NCI-H2029 (cell line): ENCODE results near the gene SLC5A6.

Experiments
- DNase-seq: peaks from one replicate; lab custom pipeline; 2025; lab: John Stamatoyannopoulos, UW

SLC5A6 gene

DNA sequence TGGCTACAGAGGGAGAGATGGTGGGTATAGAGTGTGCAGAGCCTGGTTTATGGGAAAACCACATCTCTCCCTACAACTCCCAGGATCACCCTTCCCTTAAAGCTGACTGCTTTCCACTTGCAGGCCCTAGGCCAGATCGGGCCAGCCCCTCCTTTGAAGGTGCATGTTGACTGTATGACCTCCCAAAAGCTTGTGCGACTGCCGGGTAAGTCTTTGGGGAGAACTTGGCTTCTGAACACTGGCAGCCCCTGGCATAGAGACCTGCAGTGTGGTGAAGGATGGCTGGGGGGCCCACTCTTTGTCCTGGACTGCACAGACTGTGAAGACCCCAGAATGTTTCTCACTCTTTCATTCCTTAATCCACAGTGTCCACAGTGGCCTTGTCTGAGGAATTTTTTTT is 24.6 kb upstream of the SLC5A6 start:
- DNase-seq, result no peak

DNA sequence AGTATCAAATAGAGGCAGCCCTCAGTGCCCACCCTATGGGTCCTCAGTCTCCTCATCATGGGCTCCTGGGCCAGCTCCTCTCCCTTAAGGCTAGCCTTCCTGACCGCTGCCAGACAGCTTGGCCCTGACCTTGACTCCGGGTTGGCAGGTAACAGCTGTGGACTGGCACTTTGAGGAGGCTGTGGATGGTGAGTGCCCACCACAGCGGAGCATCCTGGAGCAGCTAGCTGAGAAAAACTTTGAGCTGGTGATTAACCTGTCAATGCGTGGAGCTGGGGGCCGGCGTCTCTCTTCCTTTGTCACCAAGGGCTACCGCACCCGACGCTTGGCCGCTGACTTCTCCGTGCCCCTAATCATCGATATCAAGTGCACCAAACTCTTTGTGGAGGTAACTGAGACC is 24.1 kb upstream of the SLC5A6 start:
- DNase-seq, result no peak

DNA sequence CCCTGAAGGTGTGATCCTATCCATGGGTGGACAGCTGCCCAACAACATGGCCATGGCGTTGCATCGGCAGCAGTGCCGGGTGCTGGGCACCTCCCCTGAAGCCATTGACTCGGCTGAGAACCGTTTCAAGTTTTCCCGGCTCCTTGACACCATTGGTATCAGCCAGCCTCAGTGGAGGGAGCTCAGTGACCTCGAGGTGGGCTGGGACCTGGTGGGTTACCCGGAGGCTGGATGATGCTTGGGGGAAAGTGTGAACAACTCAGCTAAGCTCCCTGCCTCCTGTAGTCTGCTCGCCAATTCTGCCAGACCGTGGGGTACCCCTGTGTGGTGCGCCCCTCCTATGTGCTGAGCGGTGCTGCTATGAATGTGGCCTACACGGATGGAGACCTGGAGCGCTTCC is 21.3 kb upstream of the SLC5A6 start:
- DNase-seq, result no peak

DNA sequence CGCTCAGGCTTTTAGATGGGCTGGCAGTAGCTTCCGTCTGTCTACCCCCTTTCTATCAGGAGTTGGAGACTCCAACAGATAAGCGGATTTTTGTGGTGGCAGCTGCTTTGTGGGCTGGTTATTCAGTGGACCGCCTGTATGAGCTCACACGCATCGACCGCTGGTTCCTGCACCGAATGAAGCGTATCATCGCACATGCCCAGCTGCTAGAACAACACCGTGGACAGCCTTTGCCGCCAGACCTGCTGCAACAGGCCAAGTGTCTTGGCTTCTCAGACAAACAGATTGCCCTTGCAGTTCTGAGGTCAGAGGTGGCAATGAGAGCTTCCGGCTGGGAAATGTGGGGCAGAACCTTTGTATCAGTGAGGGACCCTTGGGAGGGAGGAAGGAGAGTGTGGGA is 19.9 kb upstream of the SLC5A6 start:
- DNase-seq, result no peak

DNA sequence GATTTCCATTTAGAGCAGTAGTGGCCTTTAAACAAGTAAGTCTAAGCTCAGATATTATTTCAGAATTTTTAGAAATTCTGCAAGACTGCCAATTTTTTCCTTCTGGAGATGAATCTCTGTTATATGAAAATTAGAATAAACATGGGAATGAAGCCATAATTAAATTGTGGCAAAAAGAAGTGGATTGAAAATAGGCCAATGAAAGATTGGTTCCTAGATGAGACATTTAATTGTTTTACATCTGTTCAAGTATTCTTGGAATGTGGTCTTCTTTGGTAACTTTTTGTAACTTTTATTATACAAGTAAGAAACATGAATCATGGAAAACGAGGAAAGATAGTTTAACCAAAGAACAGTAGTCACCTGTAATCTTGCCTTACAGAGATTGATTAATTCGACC is 15.4 kb upstream of the SLC5A6 start:
- DNase-seq, result no peak

DNA sequence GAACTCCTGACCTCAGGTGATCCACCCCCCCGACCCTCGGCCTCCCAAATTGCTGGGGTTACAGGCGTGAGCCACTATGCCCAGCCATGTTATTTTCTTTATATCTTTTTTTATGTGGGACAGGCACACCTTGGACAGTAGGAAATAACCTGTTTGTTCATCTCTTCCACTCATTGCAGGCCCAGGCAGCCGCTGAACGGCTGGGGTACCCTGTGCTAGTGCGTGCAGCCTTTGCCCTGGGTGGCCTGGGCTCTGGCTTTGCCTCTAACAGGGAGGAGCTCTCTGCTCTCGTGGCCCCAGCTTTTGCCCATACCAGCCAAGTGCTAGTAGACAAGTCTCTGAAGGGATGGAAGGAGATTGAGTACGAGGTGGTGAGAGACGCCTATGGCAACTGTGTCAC is 13.5 kb upstream of the SLC5A6 start:
- no peak for DNase-seq

DNA sequence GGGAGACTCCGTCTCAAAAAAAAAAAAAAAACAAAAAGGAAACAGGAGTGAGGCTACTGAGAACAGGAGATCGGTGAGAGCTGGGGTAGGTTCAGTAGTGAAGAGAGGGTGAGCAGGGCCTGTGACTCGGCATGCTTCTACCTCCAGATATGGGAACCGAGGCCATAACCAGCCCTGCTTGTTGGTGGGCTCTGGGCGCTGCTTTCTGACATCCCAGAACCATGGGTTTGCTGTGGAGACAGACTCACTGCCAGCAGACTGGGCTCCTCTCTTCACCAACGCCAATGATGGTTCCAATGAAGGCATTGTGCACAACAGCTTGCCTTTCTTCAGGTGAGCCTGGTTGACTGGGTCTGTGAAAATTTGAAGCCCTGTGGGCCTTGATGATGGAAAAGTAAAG is 11.3 kb upstream of the SLC5A6 start:
- no peak for DNase-seq

DNA sequence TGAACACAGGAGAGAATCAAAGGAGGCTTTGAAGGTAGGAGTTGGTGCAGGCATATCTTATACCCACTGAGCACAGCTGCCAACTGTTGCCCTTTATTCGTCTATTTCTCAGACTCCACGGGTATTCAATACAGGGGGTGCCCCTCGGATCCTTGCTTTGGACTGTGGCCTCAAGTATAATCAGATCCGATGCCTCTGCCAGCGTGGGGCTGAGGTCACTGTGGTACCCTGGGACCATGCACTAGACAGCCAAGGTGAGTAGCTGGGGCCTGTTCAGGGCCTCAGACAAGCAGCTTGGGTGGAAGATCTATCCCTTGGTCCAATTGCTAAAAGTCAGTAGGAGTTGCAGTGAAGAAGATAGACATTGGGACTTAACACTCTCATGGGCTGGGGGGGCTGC is 10.3 kb upstream of the SLC5A6 start:
- no peak for DNase-seq

DNA sequence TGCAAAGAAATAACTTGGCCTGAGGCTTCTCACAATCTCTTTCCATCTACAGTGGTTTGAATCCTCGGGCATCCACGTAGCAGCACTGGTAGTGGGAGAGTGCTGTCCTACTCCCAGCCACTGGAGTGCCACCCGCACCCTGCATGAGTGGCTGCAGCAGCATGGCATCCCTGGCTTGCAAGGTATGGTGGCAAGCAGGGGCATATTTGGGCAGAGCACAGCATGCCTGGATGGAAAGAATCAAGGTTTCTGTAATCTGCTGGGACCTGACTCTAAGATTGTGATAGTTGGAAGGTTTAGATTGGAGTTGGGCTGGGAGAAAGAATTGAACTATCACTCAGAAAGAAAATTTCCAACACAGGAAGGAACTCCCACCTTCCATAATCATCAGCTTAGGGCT is 9.1 kb upstream of the SLC5A6 start:
- DNase-seq, result no peak

DNA sequence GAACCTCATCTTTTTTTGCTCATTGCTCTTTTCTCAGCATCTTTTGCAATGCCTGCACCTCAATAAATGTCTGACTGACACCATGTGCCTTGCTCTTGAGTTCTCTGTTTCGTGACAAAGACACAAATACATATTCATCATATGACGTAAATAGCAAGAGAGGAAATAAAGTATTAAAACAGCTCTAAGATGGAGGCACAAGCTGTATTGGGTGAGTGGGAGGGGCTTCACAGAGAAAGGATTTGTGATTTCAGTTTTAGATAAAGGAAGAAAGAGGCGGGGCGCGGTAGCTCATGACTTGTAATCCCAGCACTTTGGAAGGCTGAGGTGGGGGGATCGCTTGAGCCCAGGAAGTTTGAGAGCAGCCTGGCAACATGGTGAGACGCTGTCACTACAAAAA is 8.0 kb upstream of the SLC5A6 start:
- DNase-seq, result no peak

DNA sequence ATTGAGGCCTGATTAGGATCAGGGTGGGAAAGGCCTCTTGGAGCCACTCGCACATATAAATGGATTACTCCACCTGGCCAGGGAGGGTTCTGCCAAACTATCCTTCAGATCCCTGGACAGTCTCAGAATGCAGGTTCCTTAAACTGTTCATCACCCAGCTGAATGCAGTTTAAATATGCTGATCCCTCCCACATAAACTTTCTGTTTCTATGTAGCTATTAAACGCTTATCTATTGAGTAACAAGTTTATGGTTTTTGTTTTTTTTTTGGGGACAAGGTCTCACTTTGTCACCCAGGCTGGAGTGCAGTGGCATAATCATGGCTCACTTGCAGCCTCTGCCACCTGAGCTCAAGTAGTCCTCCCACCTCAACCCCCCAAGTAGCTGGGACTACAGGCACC is 7.0 kb upstream of the SLC5A6 start:
- DNase-seq, result no peak

DNA sequence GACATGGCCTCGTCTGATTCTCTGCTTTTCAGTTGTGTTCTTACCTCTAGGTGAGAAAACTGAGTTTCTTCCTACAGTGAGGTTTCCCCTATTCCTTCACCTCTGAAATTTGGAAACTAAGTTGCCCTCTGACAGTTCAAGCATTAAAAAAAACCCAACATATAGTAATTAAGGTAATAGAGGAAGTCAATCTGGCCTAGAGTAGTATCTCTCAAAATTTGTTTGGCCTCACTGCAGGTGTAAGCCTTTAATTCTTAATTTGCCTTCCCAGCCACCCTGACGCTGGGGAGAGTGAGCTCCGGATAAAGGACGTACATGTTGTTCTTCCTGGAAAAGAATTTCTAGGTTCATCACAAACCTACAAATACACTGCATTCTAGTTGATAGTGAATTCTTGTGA is 6.5 kb upstream of the SLC5A6 start:
- no peak for DNase-seq

DNA sequence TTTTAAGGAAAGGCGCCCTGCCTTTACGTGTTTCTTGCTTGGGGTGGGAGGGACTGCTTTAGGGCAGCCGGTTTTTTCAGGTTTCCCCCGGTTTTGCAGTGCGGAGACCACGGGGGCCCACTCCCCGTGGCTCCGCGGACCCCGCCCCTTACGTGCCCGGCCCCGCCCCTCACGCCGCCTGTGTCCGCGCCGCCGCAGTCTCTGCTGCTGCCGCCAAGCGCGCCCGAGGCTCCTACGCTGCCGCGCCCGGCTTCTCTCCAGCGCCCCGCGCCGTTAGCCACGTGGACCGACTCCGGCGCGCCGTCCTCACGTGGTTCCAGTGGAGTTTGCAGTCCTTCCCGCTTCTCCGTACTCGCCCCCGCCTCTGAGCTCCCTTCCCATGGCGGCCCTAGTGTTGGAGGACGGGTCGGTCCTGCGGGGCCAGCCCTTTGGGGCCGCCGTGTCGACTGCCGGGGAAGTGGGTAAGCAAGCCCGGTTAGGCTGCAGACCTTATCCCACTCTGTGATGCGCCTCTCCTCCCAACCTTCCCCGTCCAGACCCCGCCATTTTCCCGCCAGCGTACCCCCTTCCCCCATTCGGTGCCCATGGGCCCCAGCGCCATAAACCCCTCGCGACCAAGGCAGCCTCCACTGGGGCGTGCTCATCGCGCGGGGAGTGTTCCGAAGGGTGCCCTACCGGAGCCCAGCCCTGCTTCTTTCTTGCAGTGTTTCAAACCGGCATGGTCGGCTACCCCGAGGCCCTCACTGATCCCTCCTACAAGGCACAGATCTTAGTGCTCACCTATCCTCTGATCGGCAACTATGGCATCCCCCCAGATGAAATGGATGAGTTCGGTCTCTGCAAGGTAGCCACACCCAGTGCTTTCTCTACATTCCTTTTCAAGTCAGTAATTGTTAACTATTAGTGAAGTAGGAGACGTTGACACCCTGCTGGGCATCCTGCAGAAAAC is 5.4 kb upstream of the SLC5A6 start, which contains the start of gene CAD:
Gene CAD (plus strand): TSS at position 197 of the 949 bp plus-strand sequence. CDS start 183 bp downstream, at position 380.
- DNase-seq, result peak; percentile 79

DNA sequence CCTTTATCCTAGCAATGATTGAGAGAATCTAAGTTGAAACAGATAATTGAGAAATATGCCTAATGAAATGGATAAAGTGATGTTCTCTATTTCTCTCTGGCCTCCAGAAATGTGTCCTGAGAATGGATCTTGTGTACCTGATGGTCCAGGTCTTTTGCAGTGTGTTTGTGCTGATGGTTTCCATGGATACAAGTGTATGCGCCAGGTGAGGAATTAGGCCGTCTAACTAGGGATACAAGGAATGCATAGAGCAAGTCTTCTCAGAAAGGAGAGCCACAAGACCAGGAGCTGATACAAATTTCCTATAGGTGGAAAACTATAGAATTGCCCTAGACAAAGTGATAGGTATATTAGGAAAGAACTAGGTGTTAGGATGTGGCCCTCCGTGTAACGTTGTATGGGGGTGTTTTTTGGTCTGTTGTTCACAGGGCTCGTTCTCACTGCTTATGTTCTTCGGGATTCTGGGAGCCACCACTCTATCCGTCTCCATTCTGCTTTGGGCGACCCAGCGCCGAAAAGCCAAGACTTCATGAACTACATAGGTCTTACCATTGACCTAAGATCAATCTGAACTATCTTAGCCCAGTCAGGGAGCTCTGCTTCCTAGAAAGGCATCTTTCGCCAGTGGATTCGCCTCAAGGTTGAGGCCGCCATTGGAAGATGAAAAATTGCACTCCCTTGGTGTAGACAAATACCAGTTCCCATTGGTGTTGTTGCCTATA is 4.5 kb upstream of the SLC5A6 start:
- DNase-seq, result no peak

DNA sequence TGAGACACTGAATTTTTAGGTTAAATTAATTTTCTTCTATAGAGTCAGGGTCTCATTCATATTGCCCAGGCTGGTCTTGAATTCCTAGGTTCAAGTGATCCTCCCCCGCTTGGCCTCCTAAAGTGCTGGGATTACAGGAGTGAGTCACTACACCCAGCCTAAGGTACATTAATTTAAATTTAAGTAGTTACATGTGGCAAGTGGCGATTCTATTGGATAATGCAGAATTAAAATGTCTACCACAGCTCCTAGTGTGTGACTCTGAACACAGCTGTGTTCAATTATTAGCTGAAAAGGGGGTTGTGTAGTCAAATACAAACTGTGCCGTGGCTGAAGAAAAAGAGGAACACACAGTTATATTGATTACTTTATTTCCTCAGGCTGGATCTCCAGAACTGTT is 2.9 kb upstream of the SLC5A6 start:
- DNase-seq, result no peak

DNA sequence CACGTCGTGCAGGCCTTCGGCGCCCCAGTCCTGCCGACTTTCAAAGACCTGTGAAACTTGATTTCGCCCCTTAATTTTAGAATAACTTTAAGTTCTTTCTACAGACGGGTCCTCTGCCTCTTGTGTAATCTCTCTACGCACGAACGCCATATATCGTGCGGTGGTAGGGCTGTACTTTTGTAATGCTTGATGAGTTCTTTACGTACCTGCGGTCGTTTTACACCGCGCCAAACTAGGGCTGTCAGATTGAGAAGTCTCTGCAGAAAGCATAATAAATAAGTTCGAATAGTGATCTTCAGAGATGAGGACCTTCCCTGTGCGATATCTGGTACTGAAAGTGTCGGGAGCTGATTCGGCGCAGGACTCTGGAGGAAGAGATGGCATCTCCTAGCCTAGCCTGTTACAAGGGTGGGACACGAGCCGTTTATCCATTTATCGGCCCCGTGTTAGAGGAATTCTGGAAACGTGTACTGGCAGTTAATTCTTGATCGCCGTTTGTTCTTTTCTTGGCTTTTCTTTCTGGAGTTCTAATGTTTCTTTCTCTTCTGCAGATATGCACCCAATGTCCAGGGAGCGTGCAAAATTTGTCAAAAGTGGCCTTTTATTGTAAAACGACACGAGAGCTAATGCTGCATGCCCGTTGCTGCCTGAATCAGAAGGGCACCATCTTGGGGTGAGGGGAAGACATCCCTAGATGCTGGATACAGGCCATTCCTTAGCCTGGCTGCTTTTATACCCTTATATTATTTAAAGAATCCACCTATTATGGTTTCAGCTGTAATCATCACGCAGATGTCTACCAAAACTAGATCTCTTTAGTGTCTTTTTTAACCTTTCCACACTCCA is 781 bp upstream of the SLC5A6 start:
- no peak for DNase-seq

DNA sequence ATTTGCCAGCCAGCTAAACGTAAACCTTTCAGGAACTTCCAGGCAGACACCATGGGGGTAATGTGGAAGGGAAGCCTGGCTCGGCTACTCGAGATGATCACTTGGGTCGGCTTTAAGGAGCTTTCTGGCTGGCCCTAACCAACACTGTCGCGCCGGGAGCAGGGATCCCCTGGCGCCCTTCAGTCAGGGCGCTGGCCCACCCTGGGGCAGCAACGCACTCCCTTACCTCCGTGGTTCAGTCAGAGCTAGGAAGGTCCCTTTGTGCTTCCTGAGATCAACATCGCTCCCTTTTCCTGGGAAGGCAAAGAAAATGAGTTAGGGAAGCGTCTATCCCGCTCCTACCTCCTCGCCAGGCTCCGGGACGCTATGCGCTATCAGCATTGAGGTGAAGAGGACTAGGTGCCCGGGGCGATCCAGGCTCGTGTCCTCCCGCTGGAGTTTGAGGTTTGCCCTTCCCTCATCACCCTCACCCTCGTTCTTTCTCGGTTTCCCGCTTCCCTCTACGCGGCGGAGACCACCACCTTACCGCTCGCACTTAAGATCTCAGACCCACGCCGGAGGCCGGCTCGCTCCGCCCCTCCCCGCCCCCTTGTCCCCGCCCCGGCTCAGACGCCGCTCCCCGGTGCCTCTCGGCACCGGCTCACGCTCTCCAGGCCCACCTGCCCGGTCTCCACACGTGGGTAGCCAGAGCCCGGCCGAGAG is 676 bp downstream of the SLC5A6 start:
- DNase-seq, result no peak

DNA sequence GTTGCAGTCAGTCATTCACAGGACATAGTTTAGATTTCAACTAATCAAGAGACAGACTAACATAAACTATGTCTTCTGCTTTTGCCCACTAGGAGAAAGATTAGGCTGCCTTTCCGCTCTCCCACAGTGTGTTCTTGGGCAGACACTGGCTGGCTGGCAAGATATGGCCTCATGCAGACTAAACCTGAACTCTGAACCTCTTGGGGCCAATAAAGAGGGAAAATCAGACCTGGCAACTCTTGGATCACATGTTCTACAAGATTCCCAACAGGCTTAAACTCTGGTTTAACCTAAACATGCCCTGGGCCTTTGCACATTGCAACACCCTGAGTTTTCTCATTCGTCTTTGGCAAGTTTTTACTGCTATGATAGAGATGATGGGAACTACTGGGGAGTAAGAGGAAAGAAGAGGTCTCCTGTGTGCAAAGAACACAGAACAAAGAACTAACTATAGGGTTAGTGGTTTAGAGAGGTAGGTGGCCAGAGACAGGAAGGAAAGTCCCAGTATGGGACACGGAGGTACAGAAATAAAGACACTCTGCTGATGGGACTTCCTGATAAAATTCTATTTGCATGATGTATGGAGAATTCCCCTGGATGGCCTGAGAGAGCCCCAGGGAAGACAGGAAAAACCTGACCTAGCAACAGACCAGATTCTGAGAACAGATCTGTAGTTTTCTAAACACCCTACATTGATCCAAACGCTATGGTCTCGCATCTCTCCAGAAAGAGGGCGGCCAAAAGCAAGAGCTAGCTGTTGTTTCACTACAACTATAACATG is 2.3 kb downstream of the SLC5A6 start:
- DNase-seq, result no peak

DNA sequence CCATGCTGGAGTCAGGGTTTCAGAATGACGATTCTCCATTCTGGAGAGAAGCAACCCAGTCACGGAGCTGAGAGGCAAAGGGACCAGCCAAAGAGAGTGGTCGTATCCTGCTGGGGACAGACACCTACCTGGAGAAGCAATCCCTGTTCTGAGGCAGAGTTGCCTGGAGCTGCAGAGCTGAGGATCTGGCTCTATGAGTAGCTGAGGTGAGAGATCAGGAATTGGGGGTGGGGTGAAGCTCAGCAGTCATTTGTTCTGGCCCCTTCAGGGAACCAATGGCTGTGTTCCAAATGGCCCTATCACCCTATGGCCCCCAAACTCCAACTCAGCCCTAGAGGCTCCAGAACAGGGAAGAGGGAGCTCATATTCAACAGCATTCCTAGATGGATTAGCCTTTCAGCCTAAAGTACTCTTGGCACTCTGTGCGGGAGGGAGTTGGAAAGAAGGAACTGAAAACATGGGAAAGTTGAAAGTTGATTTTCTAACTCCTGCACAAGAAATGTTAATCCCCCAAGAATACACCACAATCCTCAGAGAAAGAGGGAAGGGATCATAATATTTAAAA is 3.5 kb downstream of the SLC5A6 start:
- no peak for DNase-seq

DNA sequence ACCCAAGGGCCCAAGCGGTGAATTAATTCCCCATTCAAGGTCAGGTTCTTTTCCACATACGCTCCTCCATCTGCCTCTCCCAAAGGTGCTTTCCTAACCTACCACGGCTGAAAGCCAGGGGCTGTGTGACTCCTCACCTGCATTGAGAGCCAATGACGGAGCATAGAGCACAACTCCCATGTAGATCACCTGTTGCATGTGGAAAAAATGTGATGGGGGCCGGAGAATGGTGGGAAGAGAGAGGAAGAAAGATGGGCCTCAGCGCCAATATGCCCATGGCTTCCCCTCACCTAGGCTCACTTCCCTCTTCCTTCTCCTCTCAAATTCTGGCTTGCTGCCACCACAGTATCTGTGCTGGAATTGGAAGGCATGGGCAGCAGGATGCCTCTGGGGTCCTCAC is 5.7 kb downstream of the SLC5A6 start:
- no peak for DNase-seq

DNA sequence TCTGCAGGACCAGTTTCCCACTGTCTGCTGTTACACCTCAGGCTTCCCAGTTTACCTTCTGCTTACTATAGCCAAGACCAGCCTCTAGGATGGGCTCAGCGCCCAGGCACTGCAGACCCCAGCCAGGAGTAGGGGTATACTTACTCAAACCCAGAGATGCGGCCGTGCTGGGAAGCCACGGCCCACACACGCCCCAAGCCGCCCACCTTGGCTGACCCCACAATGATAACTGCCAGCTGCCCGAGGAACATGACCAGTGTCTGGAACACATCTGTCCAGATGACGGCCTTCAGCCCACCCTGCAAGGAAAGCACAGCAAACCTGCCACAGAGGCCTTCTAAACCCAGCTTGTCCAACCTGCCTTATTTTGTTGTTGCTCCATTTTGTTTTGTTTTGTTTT is 6.9 kb downstream of the SLC5A6 start:
- no peak for DNase-seq
